ENCODE measurements around the gene CLDN25. TPM values are rescaled to one million over a fixed set of nuclear protein-coding genes. Genes with fewer than 3 reads are reported as not detected.
"Not testable (repeated sequence)": the region's sequence is repeated elsewhere in the genome, so short reads cannot be mapped to it uniquely, and the experiment has no call there.

The CLDN25 gene
- total RNA-seq = not detected in 2 replicates

GRCh38 chr11:113779496-113779895 lies at the start of gene CLDN25:
TSS of gene CLDN25 (plus strand) at chr11:113779796. CDS start at chr11:113779796, 0 bp downstream.
- DNase-seq = no peak

GRCh38 chr11:113730887-113731726 lies 48.5 kb upstream of the CLDN25 start:
- peak; percentile 51 for DNase-seq

- DNase-seq = no peak
These were observed 47.5 kb upstream of the CLDN25 start for GRCh38 chr11:113732092-113732491.

GRCh38 chr11:113736323-113736722 lies 43.3 kb upstream of the CLDN25 start:
- no peak for DNase-seq

GRCh38 chr11:113752932-113753331 lies 26.7 kb upstream of the CLDN25 start:
- DNase-seq = no peak

- no peak for DNase-seq
These were observed 19.4 kb upstream of the CLDN25 start for GRCh38 chr11:113760241-113760640.

GRCh38 chr11:113763040-113763439 lies 16.6 kb upstream of the CLDN25 start:
- DNase-seq = not testable (repeated sequence)

- DNase-seq = no peak
These were observed 14.9 kb upstream of the CLDN25 start for GRCh38 chr11:113764527-113765219.

- DNase-seq = no peak
These were observed 7.6 kb upstream of the CLDN25 start for GRCh38 chr11:113771964-113772363.

GRCh38 chr11:113773092-113773415 lies 6.5 kb upstream of the CLDN25 start:
- DNase-seq = peak; percentile 53

GRCh38 chr11:113773416-113774173 lies 6.0 kb upstream of the CLDN25 start, which contains the start of gene ZW10:
TSS of gene ZW10 (minus strand) at chr11:113773692. CDS start at chr11:113773666, 26 bp downstream.
- DNase-seq = peak; percentile 99

- no peak for DNase-seq
These were observed 5.5 kb upstream of the CLDN25 start for GRCh38 chr11:113774174-113774503.

GRCh38 chr11:113778111-113778910 lies 1.3 kb upstream of the CLDN25 start:
- DNase-seq = peak; percentile 63

GRCh38 chr11:113781682-113782081 lies 2.1 kb downstream of the CLDN25 start:
- no peak for DNase-seq

- DNase-seq = no peak
These were observed 2.5 kb downstream of the CLDN25 start for GRCh38 chr11:113782134-113782533.

- not testable (repeated sequence) for DNase-seq
These were observed 9.4 kb downstream of the CLDN25 start for GRCh38 chr11:113789016-113789415.

- DNase-seq = no peak
These were observed 10.2 kb downstream of the CLDN25 start for GRCh38 chr11:113789675-113790320.

GRCh38 chr11:113796663-113797259 lies 17.2 kb downstream of the CLDN25 start:
- peak; percentile 67 for DNase-seq

- DNase-seq = no peak
These were observed 23.0 kb downstream of the CLDN25 start for GRCh38 chr11:113802621-113803020.

GRCh38 chr11:113805640-113806039 lies 26.0 kb downstream of the CLDN25 start:
- DNase-seq = no peak

GRCh38 chr11:113806406-113806805 lies 26.8 kb downstream of the CLDN25 start:
- peak; percentile 64 for DNase-seq

Data from dermis blood vessel endothelial cell (primary cell).